CD4-positive, CD25-positive, alpha-beta regulatory T cell (primary cell): ENCODE measurements around the gene OLFM2. TPM values are rescaled to one million over a fixed set of nuclear protein-coding genes. Genes with fewer than 3 reads are reported as not detected.
A peak's percentile ranks its signal among the peaks of the same experiment; 100 is the strongest.

Experiments used
- ATAC-seq, 2 donors: fragments of 150-1000 bp; cut with Tn5 transposase; one replicate each; pipeline ENCODE4 v1.10.0; 2021; ENCODE audit warnings: low read depth in 2 of 2, moderate number of reproducible peaks in 2 of 2, moderate library complexity in 1 of 2
- DNase-seq, 3 donors: peaks; one replicate each; pipeline versions ENCODE4 v3.0.0 to v3.0.0-alpha.2; 2012 to 2022; ENCODE audit warnings: mixed read lengths in 1 of 3
- H3K27ac ChIP-seq: one replicate; pipeline ENCODE4 v1.7.0; 2013; ENCODE audit warnings: mild to moderate bottlenecking, low read length; ENCODE audit not compliant: insufficient read depth, poor library complexity, severe bottlenecking
- H3K27me3 ChIP-seq: one replicate; pipeline ENCODE4 v1.7.0; 2013; ENCODE audit warnings: low read length; ENCODE audit not compliant: control insufficient read depth, insufficient read depth
- H3K36me3 ChIP-seq: one replicate; pipeline ENCODE4 v1.7.0; 2013; ENCODE audit warnings: mild to moderate bottlenecking, low read length, moderate library complexity; ENCODE audit not compliant: control insufficient read depth, insufficient read depth
- H3K4me1 ChIP-seq: 2 replicates; pipeline ENCODE4 v1.7.0; 2013; ENCODE audit warnings: mild to moderate bottlenecking, low read length; ENCODE audit not compliant: insufficient read depth, control insufficient read depth, poor library complexity, severe bottlenecking
- H3K4me3 ChIP-seq: one replicate; pipeline ENCODE4 v1.7.0; 2013; ENCODE audit warnings: low read depth, mild to moderate bottlenecking, low read length, moderate library complexity
- H3K9me3 ChIP-seq, 2 experiments: 1 replicate in 1 of 2; 2 replicates in 1 of 2; pipeline ENCODE4 v1.7.0; 2013; ENCODE audit warnings: low read length in 2 of 2, mild to moderate bottlenecking in 1 of 2, moderate library complexity in 1 of 2; ENCODE audit not compliant: control insufficient read depth in 2 of 2
- H3K27ac Mint-ChIP-seq, 3 donors: one replicate each; pipeline ENCODE4 v1.8.0; 2020 to 2022; ENCODE audit warnings: mild to moderate bottlenecking in 3 of 3, mixed read lengths in 3 of 3, moderate library complexity in 2 of 3
- H3K27me3 Mint-ChIP-seq: one replicate; pipeline ENCODE4 v1.8.0; 2022; ENCODE audit warnings: mild to moderate bottlenecking, mixed read lengths
- H3K36me3 Mint-ChIP-seq: one replicate; pipeline ENCODE4 v1.8.0; 2020; ENCODE audit warnings: mixed read lengths
- H3K4me1 Mint-ChIP-seq, 4 donors: one replicate each; pipeline ENCODE4 v1.8.0; 2020 to 2022; ENCODE audit warnings: mixed read lengths in 4 of 4, mild to moderate bottlenecking in 1 of 4
- H3K4me3 Mint-ChIP-seq, 4 donors: one replicate each; pipeline ENCODE4 v1.8.0; 2020 to 2022; ENCODE audit warnings: mild to moderate bottlenecking in 4 of 4, mixed read lengths in 4 of 4, moderate library complexity in 3 of 4
- H3K9me3 Mint-ChIP-seq, 7 donors: one replicate each; pipeline ENCODE4 v1.8.0; 2020 to 2022; ENCODE audit warnings: mixed read lengths in 7 of 7, mild to moderate bottlenecking in 3 of 7, moderate library complexity in 2 of 7
- polyA plus RNA-seq, 4 donors: library from polyadenylated mRNA; unstranded; fragments of 300-500 nt; fragmentation: Illumina TruSeq; gene quantifications; one replicate each; pipeline ENCODE4 v1.2.3, GENCODE V29; 2021
- total RNA-seq: library from RNA; stranded (reverse); gene quantifications from one replicate; pipeline ENCODE4 v1.2.3, GENCODE V29; 2022

Gene OLFM2
- total and polyA plus RNA-seq, 5 donors from 2014 or later = 7.7 to 22.4 (median 14.4) TPM

- Mint-ChIP-seq H3K27me3 (no peaks in the 10 kb centered on the region), H3K4me1 (peaks cover 10 to 45% (median 20%) of the 10 kb centered on the region in 4 donors), H3K36me3 (peaks cover 19% of the 10 kb centered on the region), H3K9me3 (peaks cover 0 to 2% (median 0%) of the 10 kb centered on the region in 7 donors), H3K27ac (peak within 1 kb of the TSS; percentile 93 to 95 (median 95)), H3K4me3 (peak within 1 kb of the TSS; percentile 91 to 95 (median 93))
- Histone ChIP-seq H3K27me3 (no peaks in the 10 kb centered on the region), H3K4me1 (peaks cover 16% of the 10 kb centered on the region), H3K4me3 (peak within 1 kb of the TSS; percentile 67), H3K27ac (peak within 1 kb of the TSS; percentile 99), H3K36me3 (no peaks in the 10 kb centered on the region), H3K9me3 (no peaks in the 10 kb centered on the region)
- ATAC-seq = peak; percentile 90 to 93
- peak; percentile 99 to 100 (median 100) for DNase-seq
Measured at GRCh38 chr19:9818734-9819595, 117.3 kb downstream of the OLFM2 start, which contains the start of gene FBXL12. Gene FBXL12, minus strand, starts transcription at chr19:9819079. Its CDS starts 266 bp downstream, at chr19:9818813.

GRCh38 chr19:9818175-9818733 lies 118.1 kb downstream of the OLFM2 start:
- H3K36me3 Mint-ChIP-seq = peaks cover 18% of the 10 kb centered on the region
- Histone ChIP-seq H3K27ac (peak overlapping the region; percentile 99), H3K27me3 (no peaks in the 10 kb centered on the region), H3K4me3 (peak overlapping the region; percentile 67), H3K9me3 (no peaks in the 10 kb centered on the region), H3K36me3 (no peaks in the 10 kb centered on the region), H3K4me1 (peaks cover 16% of the 10 kb centered on the region)
- peak in 1 of 3 donors; percentile 12 for DNase-seq
- peak overlapping the region; percentile 91 to 95 (median 93) for H3K4me3 Mint-ChIP-seq
- no peaks in the 10 kb centered on the region for H3K27me3 Mint-ChIP-seq
- peak overlapping the region; percentile 93 to 95 (median 95) for H3K27ac Mint-ChIP-seq
- no peak for ATAC-seq
- peaks cover 10 to 42% (median 20%) of the 10 kb centered on the region in 4 donors for H3K4me1 Mint-ChIP-seq
- H3K9me3 Mint-ChIP-seq = peaks cover 0 to 2% (median 0%) of the 10 kb centered on the region in 7 donors

- H3K27me3 Mint-ChIP-seq = no peaks in the 10 kb centered on the region
- H3K9me3 Mint-ChIP-seq = peaks cover 0 to 2% (median 0%) of the 10 kb centered on the region in 7 donors
- no peak for ATAC-seq
- no peaks in the 10 kb centered on the region for H3K27me3 ChIP-seq
- H3K4me1 ChIP-seq = peaks cover 31% of the 10 kb centered on the region
- no peak for DNase-seq
- H3K36me3 Mint-ChIP-seq = peaks cover 16% of the 10 kb centered on the region
- no peak overlapping the region for H3K27ac Mint-ChIP-seq
- no peaks in the 10 kb centered on the region for H3K9me3 ChIP-seq
- no peak overlapping the region for H3K4me3 Mint-ChIP-seq
- H3K4me1 Mint-ChIP-seq = peaks cover under 1 to 45% (median 12%) of the 10 kb centered on the region in 4 donors
- no peak overlapping the region for H3K27ac ChIP-seq
- H3K4me3 ChIP-seq = no peak overlapping the region
- H3K36me3 ChIP-seq = peaks cover 19% of the 10 kb centered on the region
Measured at GRCh38 chr19:9811139-9811538, 125.2 kb downstream of the OLFM2 start.

DNA sequence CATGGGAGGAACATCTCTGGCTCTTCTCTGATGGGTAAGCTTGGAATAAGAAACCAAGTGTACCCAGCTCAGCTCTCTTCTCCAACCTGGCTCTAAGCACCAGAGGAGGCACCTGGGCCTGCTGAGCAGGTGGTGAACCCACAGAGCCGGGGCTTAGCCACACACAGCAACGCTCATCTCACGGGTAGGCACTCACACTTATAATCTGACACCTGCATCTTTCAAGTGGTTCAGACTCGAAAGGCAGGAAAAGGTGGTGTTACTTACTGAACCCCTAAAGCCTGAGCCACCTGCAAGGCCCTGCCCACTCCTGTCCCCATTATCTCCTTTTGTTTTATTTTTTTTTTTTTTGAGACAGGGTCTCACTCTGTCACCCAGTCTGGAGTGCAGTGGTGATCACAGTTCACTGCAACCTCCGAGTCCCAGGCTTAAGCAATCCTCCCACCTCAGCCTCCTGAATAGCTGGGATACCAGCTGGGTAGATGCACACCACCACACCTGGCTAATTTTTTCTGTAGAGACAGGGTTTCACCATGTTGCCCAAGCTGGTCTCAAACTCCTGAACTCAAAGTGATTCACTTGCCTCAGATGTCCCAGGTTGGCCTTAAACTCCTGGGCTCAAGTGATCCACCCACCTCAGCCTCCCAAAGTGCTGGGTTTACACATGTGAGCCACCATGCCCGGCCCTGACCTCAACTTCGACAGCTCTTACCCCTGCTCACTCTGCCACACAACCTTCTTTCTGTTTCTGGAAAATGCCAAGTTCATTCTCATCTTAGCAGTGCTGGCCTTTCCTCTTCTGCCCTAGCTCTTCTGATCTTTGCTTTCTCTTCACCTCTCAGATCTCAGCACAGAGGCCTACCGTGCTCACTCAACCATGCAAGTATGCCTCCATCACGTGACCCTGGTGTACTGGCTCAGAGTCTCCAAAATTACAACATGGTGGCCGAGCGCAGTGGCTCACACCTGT lies 127.2 kb downstream of the OLFM2 start:
- Histone ChIP-seq H3K36me3 (peaks cover 19% of the 10 kb centered on the region), H3K27me3 (no peaks in the 10 kb centered on the region), H3K4me1 (peaks cover 35% of the 10 kb centered on the region), H3K9me3 (no peaks in the 10 kb centered on the region), H3K4me3 (peak overlapping the region; percentile 19), H3K27ac (peak overlapping the region; percentile 49)
- no peaks in the 10 kb centered on the region for H3K9me3 Mint-ChIP-seq
- ATAC-seq (peak; percentile 77 to 79), DNase-seq (peak in 2 of 3 donors; percentile 58 to 63)
- H3K4me1 Mint-ChIP-seq = peaks cover 0 to 41% (median 11%) of the 10 kb centered on the region in 4 donors
- H3K27me3 Mint-ChIP-seq = no peaks in the 10 kb centered on the region
- peak overlapping the region; percentile 34 to 94 (median 91) for H3K27ac Mint-ChIP-seq
- H3K36me3 Mint-ChIP-seq = peaks cover 12% of the 10 kb centered on the region
- H3K4me3 Mint-ChIP-seq = peak overlapping the region; percentile 43 to 73 (median 52)

GRCh38 chr19:9806803-9807202 lies 129.5 kb downstream of the OLFM2 start:
- H3K27ac Mint-ChIP-seq = peak overlapping the region in 2 of 3 donors; percentile 20 to 62
- H3K9me3 ChIP-seq = no peaks in the 10 kb centered on the region
- H3K4me3 ChIP-seq = no peak overlapping the region
- peaks cover 0 to 42% (median 16%) of the 10 kb centered on the region in 4 donors for H3K4me1 Mint-ChIP-seq
- no peak for DNase-seq
- H3K9me3 Mint-ChIP-seq = no peaks in the 10 kb centered on the region
- no peaks in the 10 kb centered on the region for H3K27me3 ChIP-seq
- peaks cover 35% of the 10 kb centered on the region for H3K4me1 ChIP-seq
- peak overlapping the region; percentile 6 for H3K27ac ChIP-seq
- no peak for ATAC-seq
- no peaks in the 10 kb centered on the region for H3K27me3 Mint-ChIP-seq
- peaks cover 19% of the 10 kb centered on the region for H3K36me3 ChIP-seq
- H3K36me3 Mint-ChIP-seq = peaks cover 7% of the 10 kb centered on the region
- peak overlapping the region in 1 of 4 donors; percentile 19 for H3K4me3 Mint-ChIP-seq

Other genes starting within 250 kb of the OLFM2 start
- 8.4 TPM for gene ZNF846, start 167.8 kb downstream of the OLFM2 start, total RNA-seq
- 1 to 10 TPM; 3.6 to 6.4 (median 3.9) TPM for gene ZNF846, start 167.8 kb downstream of the OLFM2 start, polyA plus RNA-seq
- gene FBXL12, start 117.4 kb downstream of the OLFM2 start, total RNA-seq = 34.8 TPM
- gene FBXL12, start 117.4 kb downstream of the OLFM2 start, polyA plus RNA-seq = 10 to 100 TPM in 1 of 4 donors, 1 to 10 TPM in 3; 7.8 to 15.9 (median 9.5) TPM
- gene UBL5, start 108.6 kb downstream of the OLFM2 start, total RNA-seq = 234 TPM
- 100 to 1,000 TPM; 786 to 952 (median 832) TPM for gene UBL5, start 108.6 kb downstream of the OLFM2 start, polyA plus RNA-seq
- 72.0 TPM for gene PIN1, start 101.2 kb downstream of the OLFM2 start, total RNA-seq
- 100 to 1,000 TPM in 3 of 4 donors, 10 to 100 TPM in 1; 87.9 to 135 (median 113) TPM for gene PIN1, start 101.2 kb downstream of the OLFM2 start, polyA plus RNA-seq
- 2.1 TPM for gene COL5A3, start 74.0 kb upstream of the OLFM2 start, total RNA-seq
- gene COL5A3, start 74.0 kb upstream of the OLFM2 start, polyA plus RNA-seq = under 1 TPM in 1 of 4 donors, not detected in 3; 0.35 TPM
- gene RDH8, start 77.0 kb upstream of the OLFM2 start, total RNA-seq = not detected
- gene RDH8, start 77.0 kb upstream of the OLFM2 start, polyA plus RNA-seq = not detected
- 93.2 TPM for gene SHFL, start 149.8 kb upstream of the OLFM2 start, total RNA-seq
- 10 to 100 TPM; 28.0 to 29.4 (median 28.6) TPM for gene SHFL, start 149.8 kb upstream of the OLFM2 start, polyA plus RNA-seq
- gene ANGPTL6, start 166.2 kb upstream of the OLFM2 start, total RNA-seq = 0.30 TPM
- gene ANGPTL6, start 166.2 kb upstream of the OLFM2 start, polyA plus RNA-seq = under 1 TPM; 0.18 to 0.53 (median 0.22) TPM
- gene PPAN, start 169.8 kb upstream of the OLFM2 start, total RNA-seq = 62.2 TPM
- 10 to 100 TPM; 14.1 to 29.2 (median 21.7) TPM for gene PPAN, start 169.8 kb upstream of the OLFM2 start, polyA plus RNA-seq
- 23.0 TPM for gene P2RY11, start 175.2 kb upstream of the OLFM2 start, total RNA-seq
- 1 to 10 TPM in 3 of 4 donors, under 1 TPM in 1; 0.64 to 2.2 (median 1.6) TPM for gene P2RY11, start 175.2 kb upstream of the OLFM2 start, polyA plus RNA-seq
- 328 TPM for gene EIF3G, start 183.4 kb upstream of the OLFM2 start, total RNA-seq
- gene EIF3G, start 183.4 kb upstream of the OLFM2 start, polyA plus RNA-seq = 100 to 1,000 TPM; 243 to 257 (median 253) TPM